Stimulated activated CD8-positive, alpha-beta memory T cell treated with anti-CD3 and anti-CD28 coated beads, Interleukin-4, amount 100 ng/mL, for 4 hours (primary cell): ENCODE measurements around the gene RTP2.
"Not testable (repeated sequence)": the region's sequence is repeated elsewhere in the genome, so short reads cannot be mapped to it uniquely, and the experiment has no call there.

ENCODE experiments used
- DNase-seq, 2 donors: peaks; one replicate each; pipeline ENCODE4 v3.0.0-alpha.2; 2020; ENCODE audit warnings: low read depth in 2 of 2, low spot score in 1 of 2

Gene RTP2

DNA sequence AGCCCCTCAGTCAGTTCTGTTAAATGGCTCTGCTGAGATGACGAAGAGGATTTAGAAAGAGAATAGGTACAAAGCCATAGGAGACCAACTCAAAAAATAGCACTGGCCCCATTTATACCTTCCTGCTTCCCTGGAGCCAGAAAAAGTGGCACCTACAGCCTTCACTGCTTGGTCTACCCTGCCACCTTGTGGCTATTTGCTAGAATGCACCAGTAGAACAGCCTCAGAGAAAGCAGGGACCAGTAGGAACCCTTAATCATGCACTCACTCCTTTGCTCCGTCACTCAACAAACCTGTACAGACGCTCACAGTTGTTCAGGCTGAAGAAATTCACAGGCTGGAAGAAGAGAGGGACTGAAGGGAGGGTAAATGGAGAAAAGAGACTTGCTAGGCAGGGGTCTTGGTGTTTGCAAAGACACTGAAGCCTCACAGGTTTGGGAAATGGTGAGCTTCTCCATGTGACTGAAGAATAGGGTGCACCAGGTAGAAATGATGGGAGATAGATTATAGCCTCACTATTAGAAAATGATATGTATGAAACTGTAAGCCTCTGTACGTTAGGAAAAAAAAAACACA lies 12.1 kb upstream of the RTP2 start:
- DNase-seq, result peak; percentile 26 to 46

DNA sequence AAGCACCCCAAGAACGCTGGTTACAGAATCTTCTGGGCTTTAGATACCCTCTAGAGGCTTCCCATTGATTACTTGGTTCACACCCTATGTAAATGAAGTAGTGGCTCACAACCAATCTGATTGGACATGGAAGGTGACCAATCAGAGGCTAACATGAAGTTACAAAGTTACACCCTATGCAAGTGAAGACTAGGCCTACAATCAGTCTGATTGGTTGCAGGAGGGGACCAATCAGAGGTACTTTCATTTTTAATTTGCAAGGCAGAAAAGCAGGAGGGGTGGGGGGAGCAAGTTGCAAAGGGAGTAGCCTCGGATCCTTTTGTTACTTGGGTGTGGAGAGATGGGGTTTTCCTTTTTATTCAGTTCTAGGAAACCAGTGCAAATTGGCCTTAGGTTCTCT lies 11.1 kb upstream of the RTP2 start:
- no peak for DNase-seq

GRCh38 chr3:187709155-187709554 lies 6.8 kb upstream of the RTP2 start:
- no peak for DNase-seq

DNA sequence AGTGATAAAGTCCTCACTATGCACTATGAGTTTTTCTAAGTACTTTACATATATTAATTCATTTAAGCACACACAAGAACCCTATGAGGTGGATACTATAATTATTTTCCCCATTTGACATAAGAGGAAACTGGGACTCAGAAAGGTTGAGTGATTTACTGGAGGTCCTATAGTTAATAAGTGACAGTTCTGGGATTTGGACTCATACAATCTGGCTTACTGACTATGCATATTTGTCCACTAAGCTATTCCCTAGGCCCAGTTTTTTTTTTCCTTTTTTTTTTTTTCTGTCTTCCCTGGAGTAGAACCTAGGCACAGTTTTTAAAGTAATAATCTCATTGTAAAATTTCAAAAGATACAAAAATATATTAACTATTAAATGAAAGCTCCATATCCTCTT lies 6.3 kb upstream of the RTP2 start:
- no peak for DNase-seq

GRCh38 chr3:187706971-187707370 lies 4.6 kb upstream of the RTP2 start:
- DNase-seq, result no peak

DNA sequence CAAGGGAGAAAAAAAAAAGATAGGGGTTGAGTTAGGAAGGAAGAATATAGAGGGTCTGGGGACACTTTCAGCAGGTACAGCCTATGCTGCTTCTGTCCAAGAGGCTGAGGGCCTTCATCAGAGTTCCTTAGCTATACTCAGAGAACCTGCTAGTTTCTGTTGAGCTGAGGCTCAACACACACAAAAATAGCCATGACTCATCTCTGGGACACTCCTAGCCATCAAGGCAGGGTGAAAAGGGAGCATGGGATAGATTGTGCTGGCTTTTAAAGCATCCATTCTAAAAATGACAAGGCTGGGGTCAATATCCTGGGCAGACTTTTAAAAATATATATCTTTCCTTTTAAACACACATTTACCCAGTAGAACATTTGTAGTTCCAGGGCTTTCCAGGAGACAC lies 2.8 kb upstream of the RTP2 start:
- no peak for DNase-seq

DNA sequence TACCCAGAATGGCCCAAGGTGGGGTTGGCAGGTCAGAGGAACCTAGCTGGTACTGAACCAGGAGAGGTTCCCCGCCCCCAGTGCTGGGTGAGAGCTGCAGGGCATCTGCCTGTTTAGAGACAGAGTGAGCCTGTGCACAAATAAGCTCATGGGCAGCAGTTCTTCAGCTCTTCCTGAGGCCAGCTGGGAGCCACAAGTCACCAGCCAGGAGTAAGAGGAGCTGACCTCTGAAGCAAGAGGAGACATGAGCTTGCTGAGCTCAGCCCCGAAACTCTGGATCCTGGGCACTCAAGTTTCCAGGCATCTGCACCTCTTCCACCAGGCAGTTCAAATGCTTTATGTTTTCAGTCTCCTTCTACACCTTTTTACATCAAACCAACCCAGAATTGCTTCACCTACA lies 2.1 kb downstream of the RTP2 start:
- DNase-seq, result no peak

- no peak for DNase-seq
Observed at GRCh38 chr3:187698499-187699399, 3.6 kb downstream of the RTP2 start.

DNA sequence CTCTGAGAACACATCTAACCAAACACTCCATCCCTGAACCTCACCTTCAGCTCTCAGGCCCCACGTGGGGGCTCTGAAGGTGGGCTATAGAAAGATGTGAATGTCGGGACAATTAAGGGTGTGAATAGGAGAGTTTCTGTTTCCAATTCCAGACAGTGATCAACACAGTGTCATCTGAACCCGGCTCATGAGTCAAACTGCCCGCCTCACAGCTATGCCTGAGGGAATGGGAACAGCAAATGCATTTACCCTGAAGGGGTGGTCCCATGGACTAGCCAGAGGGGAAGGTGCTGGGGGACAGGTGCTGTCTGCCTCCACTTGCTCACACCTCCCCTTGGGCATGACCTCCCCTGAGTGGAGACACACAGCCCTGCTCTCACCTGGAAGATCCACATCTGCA lies 6.3 kb downstream of the RTP2 start:
- no peak for DNase-seq

DNA sequence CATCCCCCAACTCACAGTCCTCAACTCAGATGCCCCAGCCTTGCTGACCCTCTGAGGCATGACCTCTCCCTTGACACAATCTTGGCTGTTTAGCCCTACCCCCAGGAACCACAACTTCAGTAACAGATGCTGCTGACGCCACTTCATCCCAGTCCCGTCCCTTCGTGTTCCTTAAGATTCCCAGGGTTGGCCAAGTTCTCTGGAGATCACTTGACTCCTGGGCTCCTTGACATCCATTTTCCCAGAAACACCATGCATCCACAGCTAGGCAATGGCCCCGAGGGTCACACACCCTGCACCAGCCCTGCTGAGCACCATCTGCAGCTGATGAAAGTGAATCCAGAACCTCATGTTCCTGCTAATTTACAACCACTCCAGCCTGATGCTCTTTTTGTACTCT lies 6.9 kb downstream of the RTP2 start:
- DNase-seq, result no peak

GRCh38 chr3:187694801-187695200 lies 7.6 kb downstream of the RTP2 start:
- no peak for DNase-seq

- no peak for DNase-seq
Observed at GRCh38 chr3:187693431-187693830, 8.9 kb downstream of the RTP2 start.

- DNase-seq, result no peak
Observed at GRCh38 chr3:187689984-187690383, 12.4 kb downstream of the RTP2 start.

GRCh38 chr3:187686621-187687273 lies 15.6 kb downstream of the RTP2 start:
- no peak for DNase-seq

DNA sequence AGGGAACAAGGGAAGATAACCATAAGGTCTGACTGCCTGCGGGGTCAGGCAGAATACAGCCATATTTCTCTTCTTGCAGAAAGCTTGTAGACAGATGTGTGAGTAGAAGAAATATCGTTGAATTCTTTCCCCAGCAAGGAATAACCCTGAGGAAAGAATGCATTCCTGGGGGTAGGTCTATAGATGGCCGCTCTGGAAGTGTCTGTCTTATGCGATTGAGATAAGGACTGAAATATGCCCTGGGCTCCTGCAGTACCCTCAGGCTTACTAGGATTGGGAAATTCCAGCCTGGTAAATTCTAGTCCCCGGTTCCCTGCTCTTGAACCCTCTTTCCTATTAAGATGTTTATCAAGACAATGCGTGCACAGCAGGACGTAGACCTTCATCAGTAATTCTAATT lies 16.4 kb downstream of the RTP2 start:
- DNase-seq, result no peak

- no peak for DNase-seq
Observed at GRCh38 chr3:187684880-187685279, 17.5 kb downstream of the RTP2 start.

DNA sequence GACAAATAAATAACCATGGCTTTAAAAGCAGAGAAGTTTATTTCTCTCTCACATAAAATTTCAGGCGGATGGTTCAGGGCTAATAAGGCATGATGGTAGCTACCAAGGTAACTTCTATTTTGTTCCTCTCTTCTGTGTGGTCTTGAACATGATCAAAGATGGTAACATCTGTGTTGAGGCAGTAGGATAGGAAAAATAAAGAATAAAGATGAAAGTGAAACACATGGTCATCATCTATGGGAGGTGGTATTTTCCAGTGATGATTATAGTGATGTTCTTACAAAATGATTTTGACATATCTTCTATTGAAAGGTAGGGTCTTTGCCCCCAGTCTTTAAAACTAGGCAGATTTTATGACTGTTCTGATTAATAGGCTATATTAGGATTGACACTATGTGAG lies 17.9 kb downstream of the RTP2 start:
- DNase-seq, result no peak

DNA sequence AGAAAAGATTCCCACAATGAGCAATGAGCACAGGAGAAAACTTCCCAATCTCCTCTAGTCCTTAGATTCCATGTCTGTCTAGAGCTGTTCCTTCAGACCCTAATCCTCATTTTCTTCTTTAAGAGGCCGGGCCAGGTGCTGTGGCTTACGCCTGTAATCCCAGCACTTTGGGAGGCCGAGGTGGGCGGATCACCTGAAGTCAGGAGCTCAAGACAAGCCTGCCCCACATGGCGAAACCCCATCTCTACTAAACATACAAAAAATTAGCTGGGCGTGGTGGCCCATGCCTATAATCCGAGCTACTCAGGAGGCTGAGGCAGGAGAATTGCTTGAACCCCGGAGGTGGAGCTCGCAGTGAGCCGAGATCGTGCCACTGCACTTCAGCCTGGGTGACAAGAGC lies 20.6 kb downstream of the RTP2 start:
- DNase-seq, result not testable (repeated sequence)

DNA sequence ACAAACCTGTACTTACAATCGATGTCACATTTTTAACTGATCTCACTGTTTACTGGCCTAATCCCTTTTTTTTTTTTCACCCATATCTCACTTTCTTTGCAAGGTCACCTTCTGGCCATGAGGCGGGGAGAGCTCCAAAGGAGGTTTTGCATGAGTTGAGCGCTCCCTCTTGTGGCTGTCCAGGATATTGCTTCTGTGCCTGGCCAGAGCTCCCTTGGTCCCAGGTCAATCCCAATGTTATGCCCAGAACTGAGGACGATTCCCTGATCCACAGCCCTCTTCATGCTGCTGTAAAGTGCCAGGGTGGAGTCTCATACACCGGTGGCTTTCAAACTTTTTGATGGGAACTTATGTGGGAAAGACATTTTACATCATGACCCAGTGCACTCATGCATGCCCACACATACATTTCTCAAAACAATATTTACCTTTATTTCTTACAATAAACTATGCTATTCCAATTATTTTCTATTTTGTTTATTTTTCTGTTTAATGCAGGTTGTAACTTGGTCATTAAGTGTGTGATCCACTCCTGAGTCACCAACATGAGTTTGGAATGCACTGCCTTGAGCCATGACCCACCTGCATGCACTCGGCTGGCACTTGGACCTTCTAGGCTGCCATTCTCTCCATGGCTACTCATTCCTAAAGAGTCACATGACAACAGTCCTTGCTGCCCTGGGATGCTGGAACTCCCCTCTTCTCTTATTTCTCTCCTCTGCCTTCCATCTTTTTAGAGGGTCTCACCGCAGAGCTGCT lies 22.5 kb downstream of the RTP2 start:
- DNase-seq, result peak; percentile 12 to 40

DNA sequence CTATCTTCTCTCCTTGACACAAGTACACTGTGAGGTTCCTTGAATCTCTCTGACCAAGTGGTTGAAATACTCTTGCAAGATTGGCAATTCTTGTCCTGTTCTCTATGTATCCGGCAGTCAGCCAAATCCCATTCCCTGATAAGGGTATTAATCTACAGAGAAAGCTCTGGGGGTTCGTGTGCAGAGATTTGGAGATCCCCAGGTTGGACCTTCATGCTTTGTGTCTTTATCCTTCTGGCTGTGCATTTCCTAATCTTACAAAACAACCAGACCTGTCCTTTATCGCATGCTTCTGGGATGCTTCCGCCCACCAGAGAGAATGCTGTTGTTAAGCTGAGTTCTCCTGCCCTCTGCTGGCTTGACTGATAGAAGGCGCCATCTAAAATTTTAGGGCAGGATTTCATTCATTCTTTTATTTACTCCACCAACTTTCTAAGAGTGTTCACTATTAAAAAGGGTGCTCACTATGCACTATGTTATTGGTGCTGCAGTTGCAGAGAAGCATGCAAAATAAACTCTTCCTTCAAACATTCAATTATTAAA lies 23.6 kb downstream of the RTP2 start:
- DNase-seq, result no peak

GRCh38 chr3:187677604-187678003 lies 24.8 kb downstream of the RTP2 start:
- DNase-seq, result no peak
